ENCODE data around the gene PALLD. TPM values are rescaled to one million over a fixed set of nuclear protein-coding genes. Genes with fewer than 3 reads are reported as not detected.
A peak's percentile ranks its signal among the peaks of the same experiment; 100 is the strongest.

PALLD gene
- total RNA-seq, 1 donor from 2014 or later: 69.2 TPM

DNA sequence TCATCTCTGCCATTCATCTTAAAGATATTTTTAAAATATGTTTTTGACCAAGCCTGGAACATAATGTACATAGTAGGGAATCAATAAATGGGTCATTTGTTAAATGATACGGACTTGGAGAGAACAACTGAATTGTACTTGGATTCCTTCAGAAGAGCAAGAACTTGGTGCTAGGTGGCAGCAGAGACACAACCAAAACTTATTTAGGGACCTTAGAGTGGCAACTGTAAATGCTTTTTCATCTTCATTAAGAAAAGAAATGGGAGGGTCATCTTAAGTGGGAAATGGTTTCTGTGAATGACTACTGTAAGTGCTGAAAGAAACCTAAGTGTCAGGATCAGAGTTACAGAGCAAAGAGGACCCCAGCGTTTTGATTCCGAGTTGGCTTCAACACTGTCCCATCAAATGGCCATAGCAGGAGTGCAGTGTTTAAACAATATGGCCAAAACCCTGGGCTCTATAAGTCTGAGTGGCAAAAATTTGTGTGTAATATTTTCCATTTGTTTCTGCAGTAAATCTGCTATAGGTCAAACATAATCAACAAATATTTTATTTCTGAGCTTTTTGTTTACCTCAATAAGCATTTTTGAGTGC lies 213.6 kb downstream of the PALLD start:
- no peak for FAIRE-seq
- no peaks in the 10 kb centered on the region for H3K27me3 ChIP-seq (ENCODE audit: control insufficient read depth, insufficient read depth, low read length)
- TF ChIP-seq, protein P1, sequence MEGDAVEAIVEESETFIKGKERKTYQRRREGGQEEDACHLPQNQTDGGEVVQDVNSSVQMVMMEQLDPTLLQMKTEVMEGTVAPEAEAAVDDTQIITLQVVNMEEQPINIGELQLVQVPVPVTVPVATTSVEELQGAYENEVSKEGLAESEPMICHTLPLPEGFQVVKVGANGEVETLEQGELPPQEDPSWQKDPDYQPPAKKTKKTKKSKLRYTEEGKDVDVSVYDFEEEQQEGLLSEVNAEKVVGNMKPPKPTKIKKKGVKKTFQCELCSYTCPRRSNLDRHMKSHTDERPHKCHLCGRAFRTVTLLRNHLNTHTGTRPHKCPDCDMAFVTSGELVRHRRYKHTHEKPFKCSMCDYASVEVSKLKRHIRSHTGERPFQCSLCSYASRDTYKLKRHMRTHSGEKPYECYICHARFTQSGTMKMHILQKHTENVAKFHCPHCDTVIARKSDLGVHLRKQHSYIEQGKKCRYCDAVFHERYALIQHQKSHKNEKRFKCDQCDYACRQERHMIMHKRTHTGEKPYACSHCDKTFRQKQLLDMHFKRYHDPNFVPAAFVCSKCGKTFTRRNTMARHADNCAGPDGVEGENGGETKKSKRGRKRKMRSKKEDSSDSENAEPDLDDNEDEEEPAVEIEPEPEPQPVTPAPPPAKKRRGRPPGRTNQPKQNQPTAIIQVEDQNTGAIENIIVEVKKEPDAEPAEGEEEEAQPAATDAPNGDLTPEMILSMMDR (IDR thresholded peaks at IDR 0.05; ENCODE audit: insufficient read depth, low read length, severe bottlenecking): peak; percentile 62
- no peaks in the 10 kb centered on the region for H3K36me3 ChIP-seq (ENCODE audit: control insufficient read depth, insufficient read depth, low read length)
- peak; percentile 74 for DNase-seq (ENCODE audit: low read depth)
- no peak overlapping the region for H3K4me3 ChIP-seq (ENCODE audit: low read depth, low read length)

DNA sequence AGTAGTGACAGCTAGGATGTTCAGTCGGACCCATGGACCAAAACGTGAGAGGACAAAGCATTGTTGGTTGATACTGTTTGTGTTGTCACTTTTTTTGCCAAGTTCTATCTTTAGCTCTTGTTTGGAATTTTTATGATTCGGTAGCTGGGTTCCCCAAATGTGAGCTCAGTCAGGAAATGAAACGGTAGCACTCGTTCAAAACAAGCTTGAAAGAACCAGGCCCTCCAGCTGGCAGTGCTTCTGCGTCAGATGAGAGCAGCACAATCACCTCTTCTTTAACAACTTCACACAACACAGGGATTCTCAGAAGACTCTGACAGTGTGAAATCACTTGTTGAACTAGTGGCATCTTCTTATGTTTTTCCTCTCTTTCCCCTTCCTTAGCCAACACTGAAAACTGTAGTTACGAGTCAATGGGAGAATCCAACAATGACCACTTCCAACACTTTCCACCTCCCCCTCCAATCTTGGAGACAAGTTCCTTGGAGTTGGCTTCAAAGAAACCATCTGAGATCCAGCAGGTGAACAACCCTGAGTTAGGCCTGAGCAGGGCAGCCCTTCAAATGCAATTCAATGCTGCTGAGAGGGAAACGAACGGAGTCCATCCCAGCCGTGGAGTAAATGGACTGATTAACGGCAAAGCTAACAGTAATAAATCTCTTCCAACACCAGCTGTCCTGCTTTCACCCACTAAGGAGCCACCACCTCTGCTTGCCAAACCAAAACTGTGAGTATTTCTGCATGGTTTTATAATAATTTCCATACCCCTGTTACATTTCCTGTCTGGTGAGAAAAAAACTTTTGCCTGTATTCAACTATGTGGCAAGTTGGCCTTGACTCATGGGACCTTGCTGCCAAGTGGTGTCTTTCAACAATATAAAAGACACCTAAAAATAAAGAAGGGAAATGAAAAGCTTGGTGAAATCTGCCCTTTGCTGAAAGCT lies 214.6 kb downstream of the PALLD start:
- Histone ChIP-seq H3K36me3 (ENCODE audit: control insufficient read depth, insufficient read depth, low read length) (no peaks in the 10 kb centered on the region), H3K4me3 (ENCODE audit: low read depth, low read length) (no peak overlapping the region), H3K27me3 (ENCODE audit: control insufficient read depth, insufficient read depth, low read length) (no peaks in the 10 kb centered on the region)
- FAIRE-seq: no peak
- peak; percentile 51 for DNase-seq (ENCODE audit: low read depth)
- TF ChIP-seq, protein P1 (IDR thresholded peaks at IDR 0.05; ENCODE audit: insufficient read depth, low read length, severe bottlenecking): no peak

DNA sequence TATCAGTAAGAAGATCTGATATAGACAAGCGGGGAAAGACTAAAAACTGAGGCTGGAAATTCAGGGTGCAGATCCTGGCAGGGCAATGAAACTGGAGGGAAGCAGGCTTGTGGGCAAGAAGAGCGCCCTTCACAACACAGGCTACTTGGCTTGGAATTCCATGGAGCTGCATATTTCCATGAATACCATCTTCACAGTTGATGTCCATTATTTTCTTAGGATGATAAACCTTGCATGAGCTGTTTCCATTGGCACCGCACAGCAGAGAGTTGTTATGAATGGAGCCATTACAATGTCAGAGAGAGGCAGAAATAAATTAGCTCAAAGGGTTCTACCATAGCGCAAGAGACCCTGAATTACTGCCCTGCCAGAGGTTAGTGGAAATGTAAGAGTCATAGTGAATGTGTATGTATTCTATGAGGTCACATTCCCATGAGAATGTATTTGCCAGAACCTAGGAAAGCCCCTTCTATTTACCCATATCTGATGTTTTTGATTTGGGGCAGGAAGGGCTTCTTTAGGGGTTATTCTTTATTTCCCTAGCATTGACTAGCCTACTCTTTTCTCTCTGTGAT lies 215.6 kb downstream of the PALLD start:
- Histone ChIP-seq H3K27me3 (ENCODE audit: control insufficient read depth, insufficient read depth, low read length) (no peaks in the 10 kb centered on the region), H3K4me3 (ENCODE audit: low read depth, low read length) (no peak overlapping the region), H3K36me3 (ENCODE audit: control insufficient read depth, insufficient read depth, low read length) (no peaks in the 10 kb centered on the region)
- TF ChIP-seq, protein P1 (IDR thresholded peaks at IDR 0.05; ENCODE audit: insufficient read depth, low read length, severe bottlenecking): no peak
- DNase-seq (ENCODE audit: low read depth): no peak
- no peak for FAIRE-seq

DNA sequence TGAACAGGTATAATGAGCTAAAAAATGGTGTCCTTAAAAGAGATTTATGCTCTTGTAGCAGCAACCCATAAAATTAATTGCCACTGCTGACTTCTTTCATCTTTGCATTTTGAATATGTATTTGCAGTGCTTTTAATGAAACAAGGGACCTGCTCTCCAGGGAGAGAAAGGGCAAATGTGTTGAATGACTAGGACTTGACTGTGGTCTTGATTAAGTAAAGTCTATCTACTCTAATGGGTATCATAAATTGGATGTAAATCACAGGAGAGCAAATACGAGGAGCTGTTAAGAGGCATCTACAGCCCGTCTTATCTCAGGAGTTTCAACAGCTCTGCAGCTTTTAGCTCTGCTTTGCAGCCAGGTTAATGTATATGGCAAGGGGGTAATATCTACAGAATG lies 216.4 kb downstream of the PALLD start:
- FAIRE-seq (no peak), DNase-seq (ENCODE audit: low read depth) (no peak)
- no peak overlapping the region for H3K4me3 ChIP-seq (ENCODE audit: low read depth, low read length)
- H3K27me3 ChIP-seq (ENCODE audit: control insufficient read depth, insufficient read depth, low read length): no peaks in the 10 kb centered on the region
- no peaks in the 10 kb centered on the region for H3K36me3 ChIP-seq (ENCODE audit: control insufficient read depth, insufficient read depth, low read length)
- TF ChIP-seq, protein P1 (IDR thresholded peaks at IDR 0.05; ENCODE audit: insufficient read depth, low read length, severe bottlenecking): no peak

DNA sequence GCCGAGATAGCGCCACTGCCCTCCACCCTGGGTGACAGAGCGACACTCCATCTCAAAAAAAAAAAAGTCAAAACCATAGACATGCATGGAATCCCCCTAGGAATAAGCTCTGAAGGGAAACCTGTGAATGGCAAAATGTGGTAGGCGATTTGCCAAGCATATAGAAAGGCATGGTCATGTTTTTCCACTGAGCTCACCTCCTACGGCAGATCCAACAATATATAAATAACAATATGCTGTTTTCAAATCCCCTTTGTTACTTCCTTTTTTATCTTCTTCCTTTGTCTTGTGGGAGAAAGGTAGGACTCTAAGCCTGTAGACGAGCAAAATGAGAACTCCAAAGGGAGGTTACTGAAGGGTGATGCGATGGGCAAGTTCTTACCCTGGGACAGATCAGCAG lies 219.0 kb downstream of the PALLD start:
- Histone ChIP-seq H3K4me3 (ENCODE audit: low read depth, low read length) (no peak overlapping the region), H3K27me3 (ENCODE audit: control insufficient read depth, insufficient read depth, low read length) (no peaks in the 10 kb centered on the region), H3K36me3 (ENCODE audit: control insufficient read depth, insufficient read depth, low read length) (no peaks in the 10 kb centered on the region)
- TF ChIP-seq, protein P1 (IDR thresholded peaks at IDR 0.05; ENCODE audit: insufficient read depth, low read length, severe bottlenecking): no peak
- FAIRE-seq (no peak), DNase-seq (ENCODE audit: low read depth) (no peak)
